HG02798 (cell line): Measurements from ENCODE around the gene CCDC187.

Experiments
- ATAC-seq: cut with Tn5 transposase; IDR thresholded peaks from one replicate; pipeline ENCODE4 v1.9.1; 2021; ENCODE audit warnings: mild to moderate bottlenecking; ENCODE audit not compliant: unreplicated experiment, poor library complexity

Gene CCDC187

GRCh38 chr9:136218271-136218670 is 85.6 kb downstream of the CCDC187 start:
- ATAC-seq, result no peak

- ATAC-seq, result no peak
These were observed 87.2 kb downstream of the CCDC187 start for GRCh38 chr9:136216541-136217244.

GRCh38 chr9:136213733-136214132 is 90.2 kb downstream of the CCDC187 start:
- no peak for ATAC-seq

GRCh38 chr9:136212345-136212950 is 91.4 kb downstream of the CCDC187 start:
- no peak for ATAC-seq

- ATAC-seq, result no peak
These were observed 92.2 kb downstream of the CCDC187 start for GRCh38 chr9:136211441-136212344.

- ATAC-seq, result no peak
These were observed 92.9 kb downstream of the CCDC187 start for GRCh38 chr9:136211006-136211405.

GRCh38 chr9:136210276-136210675 is 93.6 kb downstream of the CCDC187 start:
- ATAC-seq, result no peak

- ATAC-seq, result no peak
These were observed 94.1 kb downstream of the CCDC187 start for GRCh38 chr9:136209786-136210185.

- ATAC-seq, result no peak
These were observed 94.7 kb downstream of the CCDC187 start for GRCh38 chr9:136209232-136209631.

GRCh38 chr9:136208675-136209074 is 95.2 kb downstream of the CCDC187 start:
- ATAC-seq, result no peak

- no peak for ATAC-seq
These were observed 96.3 kb downstream of the CCDC187 start for GRCh38 chr9:136207616-136208015.

- ATAC-seq, result no peak
These were observed 97.2 kb downstream of the CCDC187 start for GRCh38 chr9:136206602-136207275.

GRCh38 chr9:136205707-136205992 is 98.2 kb downstream of the CCDC187 start:
- no peak for ATAC-seq

GRCh38 chr9:136204838-136205706 is 98.8 kb downstream of the CCDC187 start, which contains the start of gene LHX3:
Gene LHX3, minus strand, starts transcription at chr9:136205128. Its CDS starts 116 bp downstream, at chr9:136205012.
- ATAC-seq, result no peak

- no peak for ATAC-seq
These were observed 99.6 kb downstream of the CCDC187 start for GRCh38 chr9:136204145-136204805.

- ATAC-seq, result no peak
These were observed 100.3 kb downstream of the CCDC187 start for GRCh38 chr9:136203408-136204144.

- ATAC-seq, result no peak
These were observed 101.2 kb downstream of the CCDC187 start for GRCh38 chr9:136202454-136203407.
